Trophoblast cell (in vitro differentiated cells and primary cell): ENCODE measurements around the gene KCNH3.

Source experiments
- DNase-seq, 2 donors: peaks; one replicate each; pipeline ENCODE4 v3.0.0-alpha.2; 2016
- H2AFZ ChIP-seq: 2 replicates; pipeline ENCODE4 v1.6.1; 2013; ENCODE audit warnings: low read length, moderate library complexity, mild to moderate bottlenecking; ENCODE audit not compliant: insufficient read depth, poor library complexity
- H2AK5ac ChIP-seq: 2 replicates; pipeline ENCODE4 v1.6.1; 2013; ENCODE audit warnings: mild to moderate bottlenecking, low read length
- H2BK120ac ChIP-seq: 2 replicates; pipeline ENCODE4 v1.6.1; 2013; ENCODE audit warnings: low read length, mild to moderate bottlenecking, moderate library complexity; ENCODE audit not compliant: insufficient read depth, poor library complexity
- H2BK12ac ChIP-seq: 2 replicates; pipeline ENCODE4 v1.6.1; 2013; ENCODE audit warnings: mild to moderate bottlenecking, low read length, moderate library complexity
- H2BK5ac ChIP-seq: 2 replicates; pipeline ENCODE4 v1.6.1; 2013; ENCODE audit warnings: low read length, low read depth, moderate library complexity, mild to moderate bottlenecking; ENCODE audit not compliant: poor library complexity
- H3K14ac ChIP-seq: 2 replicates; pipeline ENCODE4 v1.6.1; 2013; ENCODE audit warnings: mild to moderate bottlenecking, low read length
- H3K18ac ChIP-seq: 2 replicates; pipeline ENCODE4 v1.6.1; 2013; ENCODE audit warnings: mild to moderate bottlenecking, low read length
- H3K23ac ChIP-seq: 2 replicates; pipeline ENCODE4 v1.6.1; 2013; ENCODE audit warnings: low read length
- H3K27ac ChIP-seq: 2 replicates; pipeline ENCODE4 v1.5.1; 2013; ENCODE audit warnings: low read depth, mild to moderate bottlenecking, inconsistent platforms, low read length, moderate library complexity
- H3K27me3 ChIP-seq: 2 replicates; pipeline ENCODE4 v1.6.1; 2013; ENCODE audit warnings: inconsistent platforms, mild to moderate bottlenecking, low read length, moderate library complexity; ENCODE audit not compliant: insufficient read depth
- H3K36me3 ChIP-seq, 2 experiments: 1 replicate in 1 of 2; 2 replicates in 1 of 2; pipeline ENCODE4 v1.6.1; 2013; ENCODE audit warnings: low read length in 2 of 2, mild to moderate bottlenecking in 2 of 2, moderate library complexity in 1 of 2; ENCODE audit not compliant: insufficient read depth in 2 of 2, control insufficient read depth in 1 of 2
- H3K4ac ChIP-seq: 2 replicates; pipeline ENCODE4 v1.6.1; 2013; ENCODE audit warnings: low read depth, mild to moderate bottlenecking, low read length, moderate library complexity
- H3K4me1 ChIP-seq, 2 experiments: 1 replicate in 1 of 2; 2 replicates in 1 of 2; pipeline ENCODE4 v1.6.1; 2013; ENCODE audit warnings: low read length in 2 of 2, mild to moderate bottlenecking in 2 of 2, moderate library complexity in 1 of 2; ENCODE audit not compliant: insufficient read depth in 2 of 2, control insufficient read depth in 1 of 2
- H3K4me2 ChIP-seq: 2 replicates; pipeline ENCODE4 v1.6.1; 2013; ENCODE audit warnings: inconsistent platforms, mild to moderate bottlenecking, low read length, moderate library complexity
- H3K4me3 ChIP-seq: 2 replicates; pipeline ENCODE4 v1.5.1; 2013; ENCODE audit warnings: mild to moderate bottlenecking, low read depth, low read length, inconsistent platforms
- H3K79me1 ChIP-seq: one replicate; pipeline ENCODE4 v1.6.1; 2013; ENCODE audit warnings: low read length
- H3K79me2 ChIP-seq: 2 replicates; pipeline ENCODE4 v1.6.1; 2013; ENCODE audit warnings: low read length, mild to moderate bottlenecking; ENCODE audit not compliant: control insufficient read depth, insufficient read depth, poor library complexity
- H3K9ac ChIP-seq: 2 replicates; pipeline ENCODE4 v1.6.1; 2013; ENCODE audit warnings: mild to moderate bottlenecking, low read length
- H3K9me3 ChIP-seq: 2 replicates; pipeline ENCODE4 v1.6.1; 2013; ENCODE audit warnings: low read depth, mild to moderate bottlenecking, control low read depth, inconsistent platforms, low read length; ENCODE audit not compliant: insufficient read depth
- H4K12ac ChIP-seq: 2 replicates; pipeline ENCODE4 v1.6.1; 2013; ENCODE audit warnings: low read depth, mild to moderate bottlenecking, low read length, moderate library complexity
- H4K8ac ChIP-seq: 2 replicates; pipeline ENCODE4 v1.6.1; 2013; ENCODE audit warnings: low read depth, mild to moderate bottlenecking, low read length, moderate library complexity
- H4K91ac ChIP-seq: one replicate; pipeline ENCODE4 v1.6.1; 2013; ENCODE audit warnings: low read depth, mild to moderate bottlenecking, low read length, moderate library complexity
- WGBS: extraction: QIAGEN DNeasy Blood & Tissue Kit; methylation state at CpG from one replicate; pipeline ENCODE4 v1.1.7; 2013; ENCODE audit warnings: missing lambda C conversion rate; ENCODE audit not compliant: insufficient read length, insufficient coverage; ENCODE audit errors: extremely low coverage; 5-methylcytosine and 5-hydroxymethylcytosine counted together

The KCNH3 gene

GRCh38 chr12:49567611-49568441 is 29.0 kb downstream of the KCNH3 start, which contains the start of gene MCRS1:
Gene MCRS1 (minus strand): TSS chr12:49568142. CDS start chr12:49566731, 1,411 bp downstream.
- H3K79me1 ChIP-seq: peaks cover 8% of the 10 kb centered on the region
- peak within 1 kb of the TSS; percentile 98 for H4K8ac ChIP-seq
- H2AFZ ChIP-seq: peak within 1 kb of the TSS; percentile 91
- peaks cover 2 to 3% of the 10 kb centered on the region in 2 experiments for H3K4me1 ChIP-seq
- H4K12ac ChIP-seq: peak within 1 kb of the TSS; percentile 89
- H4K91ac ChIP-seq: peak within 1 kb of the TSS; percentile 93
- no peaks in the 10 kb centered on the region for H3K9me3 ChIP-seq
- peak within 1 kb of the TSS; percentile 89 for H2BK5ac ChIP-seq
- H3K27me3 ChIP-seq: no peaks in the 10 kb centered on the region
- peak within 1 kb of the TSS; percentile 92 for H2AK5ac ChIP-seq
- H3K27ac ChIP-seq: peak within 1 kb of the TSS; percentile 70
- peaks cover 8% of the 10 kb centered on the region for H3K79me2 ChIP-seq
- no peak within 1 kb of the TSS for H2BK12ac ChIP-seq
- H3K4ac ChIP-seq: peak within 1 kb of the TSS; percentile 77
- H3K4me3 ChIP-seq: peak within 1 kb of the TSS; percentile 89
- peak; percentile 85 to 92 for DNase-seq
- H3K9ac ChIP-seq: peak within 1 kb of the TSS; percentile 86
- no CpG with 5 or more reads among the region's 54 CpGs for WGBS
- no peak within 1 kb of the TSS for H3K23ac ChIP-seq
- peak within 1 kb of the TSS; percentile 73 for H3K4me2 ChIP-seq
- H3K14ac ChIP-seq: peak within 1 kb of the TSS; percentile 93
- H2BK120ac ChIP-seq: peak within 1 kb of the TSS; percentile 77
- H3K36me3 ChIP-seq: peaks cover 32 to 38% of the 10 kb centered on the region in 2 experiments
- peak within 1 kb of the TSS; percentile 83 for H3K18ac ChIP-seq

GRCh38 chr12:49568442-49569162 is 29.8 kb downstream of the KCNH3 start:
- peaks cover 2 to 3% of the 10 kb centered on the region in 2 experiments for H3K4me1 ChIP-seq
- H3K4ac ChIP-seq: peak overlapping the region; percentile 3
- peak overlapping the region; percentile 53 for H2BK120ac ChIP-seq
- peak overlapping the region; percentile 59 for H4K8ac ChIP-seq
- no peak overlapping the region for H3K18ac ChIP-seq
- WGBS: no CpG with 5 or more reads among the region's 19 CpGs
- H2BK5ac ChIP-seq: peak overlapping the region; percentile 4
- no peaks in the 10 kb centered on the region for H3K27me3 ChIP-seq
- peak overlapping the region; percentile 91 for H2AFZ ChIP-seq
- peak overlapping the region; percentile 84 for H4K12ac ChIP-seq
- H3K79me1 ChIP-seq: peaks cover 8% of the 10 kb centered on the region
- no peak overlapping the region for H2BK12ac ChIP-seq
- H3K27ac ChIP-seq: peak overlapping the region; percentile 1
- no peaks in the 10 kb centered on the region for H3K9me3 ChIP-seq
- H3K4me2 ChIP-seq: peak overlapping the region; percentile 73
- H4K91ac ChIP-seq: peak overlapping the region; percentile 60
- peak overlapping the region; percentile 89 for H3K4me3 ChIP-seq
- H3K9ac ChIP-seq: peak overlapping the region; percentile 55
- H3K23ac ChIP-seq: no peak overlapping the region
- H3K79me2 ChIP-seq: peaks cover 8% of the 10 kb centered on the region
- H3K36me3 ChIP-seq: peaks cover 24 to 31% of the 10 kb centered on the region in 2 experiments
- peak overlapping the region; percentile 27 for H3K14ac ChIP-seq
- peak in 1 of 2 donors; percentile 50 for DNase-seq
- no peak overlapping the region for H2AK5ac ChIP-seq

- no peak overlapping the region for H4K8ac ChIP-seq
- H2BK12ac ChIP-seq: no peak overlapping the region
- H3K79me2 ChIP-seq: no peaks in the 10 kb centered on the region
- H3K4me2 ChIP-seq: no peak overlapping the region
- no peak overlapping the region for H3K4me3 ChIP-seq
- no peak overlapping the region for H2AFZ ChIP-seq
- no peak overlapping the region for H3K18ac ChIP-seq
- no peak overlapping the region for H2BK120ac ChIP-seq
- no peak overlapping the region for H3K14ac ChIP-seq
- H3K36me3 ChIP-seq: peaks cover 6 to 7% of the 10 kb centered on the region in 2 experiments
- H2AK5ac ChIP-seq: no peak overlapping the region
- no peak for DNase-seq
- H3K23ac ChIP-seq: no peak overlapping the region
- H2BK5ac ChIP-seq: no peak overlapping the region
- no CpG with 5 or more reads among the region's 9 CpGs for WGBS
- no peak overlapping the region for H3K9ac ChIP-seq
- no peak overlapping the region for H3K4ac ChIP-seq
- no peaks in the 10 kb centered on the region for H3K27me3 ChIP-seq
- H4K91ac ChIP-seq: no peak overlapping the region
- H3K79me1 ChIP-seq: no peaks in the 10 kb centered on the region
- peaks cover 3 to 7% of the 10 kb centered on the region in 2 experiments for H3K4me1 ChIP-seq
- no peak overlapping the region for H3K27ac ChIP-seq
- H4K12ac ChIP-seq: no peak overlapping the region
- H3K9me3 ChIP-seq: no peaks in the 10 kb centered on the region
These were observed 38.9 kb downstream of the KCNH3 start for GRCh38 chr12:49577589-49578315.

- Histone ChIP-seq H3K4me3 (no peak overlapping the region), H3K4ac (no peak overlapping the region), H3K14ac (no peak overlapping the region), H3K27me3 (no peaks in the 10 kb centered on the region), H2AFZ (no peak overlapping the region), H3K79me2 (no peaks in the 10 kb centered on the region), H3K36me3 (peaks cover 9 to 10% of the 10 kb centered on the region in 2 experiments), H4K8ac (no peak overlapping the region), H2AK5ac (no peak overlapping the region), H3K27ac (no peak overlapping the region), H4K12ac (no peak overlapping the region), H4K91ac (no peak overlapping the region), H3K18ac (no peak overlapping the region), H3K4me1 (peaks cover 3 to 7% of the 10 kb centered on the region in 2 experiments), H3K23ac (no peak overlapping the region), H2BK120ac (no peak overlapping the region), H3K9me3 (no peaks in the 10 kb centered on the region), H2BK5ac (no peak overlapping the region), H3K79me1 (no peaks in the 10 kb centered on the region), H3K9ac (no peak overlapping the region), H2BK12ac (no peak overlapping the region), H3K4me2 (no peak overlapping the region)
- no peak for DNase-seq
- WGBS: no CpG with 5 or more reads among the region's 13 CpGs
These were observed 39.8 kb downstream of the KCNH3 start for GRCh38 chr12:49578471-49579112.
